ENCODE results near the gene IFITM2. TPM values are rescaled to one million over a fixed set of nuclear protein-coding genes. Genes with fewer than 3 reads are reported as not detected.

The IFITM2 gene
- total and polyA plus RNA-seq, 2 of the 4 experiments (the other 2 are of a cell fraction) = 31.2 to 564 TPM

DNA sequence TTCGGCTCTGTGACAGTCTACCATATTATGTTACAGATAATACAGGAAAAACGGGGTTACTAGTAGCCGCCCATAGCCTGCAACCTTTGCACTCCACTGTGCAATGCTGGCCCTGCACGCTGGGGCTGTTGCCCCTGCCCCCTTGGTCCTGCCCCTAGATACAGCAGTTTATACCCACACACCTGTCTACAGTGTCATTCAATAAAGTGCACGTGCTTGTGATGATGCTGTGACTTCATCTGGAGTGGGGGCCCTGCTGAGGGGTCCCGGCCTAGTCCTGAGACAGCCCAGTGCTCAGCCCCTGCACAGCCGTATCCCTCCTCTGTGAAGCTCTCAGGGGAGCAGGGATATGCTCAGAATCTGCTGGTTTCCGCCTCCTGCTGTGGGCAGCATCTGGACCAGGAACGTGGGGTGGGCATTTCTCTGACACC is 7.5 kb downstream of the IFITM2 start:
- Histone ChIP-seq H3K14ac (replicated peaks; ENCODE audit: low read depth, low read length) (0 out of 2 replicates have a peak overlapping the region, but pooled peaks have one; percentile 66), H3K9ac (ENCODE audit: low read depth, low read length) (peak overlapping the region; percentile 29), H2AK9ac (replicated peaks; ENCODE audit: low read depth, low read length, poor library complexity) (peak overlapping the region; percentile 50), H4K20me1 (ENCODE audit: insufficient read depth, low read length) (peaks cover 6% of the 10 kb centered on the region; the same call in 1 of the 2 replicates), H3K79me1 (ENCODE audit: low read depth in 1 of 2, low read length in 2 of 2) (peaks cover 5 to 37% of the 10 kb centered on the region in 2 experiments; a peak in 3 of 4 replicates), H4K91ac (ENCODE audit: insufficient read depth, low read depth, low read length) (no peak overlapping the region), H2AK5ac (ENCODE audit: low read depth, low read length) (peak overlapping the region; percentile 63; the same call in 1 of the 2 replicates), H3K36me3 (ENCODE audit: control insufficient read depth, insufficient read depth, low read length) (peaks cover 6% of the 10 kb centered on the region; the same call in 1 of the 2 replicates), H4K8ac (ENCODE audit: low read depth in 2 of 2, low read length in 2 of 2) (no peak overlapping the region), H3K4me2 (ENCODE audit: low read depth, low read length) (peak overlapping the region; percentile 62), H3K9me3 (ENCODE audit: control insufficient read depth, insufficient read depth, low read length) (no peaks in the 10 kb centered on the region), H4K5ac (ENCODE audit: low read depth, low read length) (no peak overlapping the region), H2BK20ac (ENCODE audit: low read depth, low read length) (no peak overlapping the region), H3K27me3 (ENCODE audit: control insufficient read depth, insufficient read depth, low read length) (no peaks in the 10 kb centered on the region), H3K23ac (ENCODE audit: low read depth, low read length) (peak overlapping the region; percentile 71), H2BK5ac (ENCODE audit: low read depth, low read length, poor library complexity, severe bottlenecking) (no peak overlapping the region), H2BK15ac (ENCODE audit: low read depth, low read length) (no peak overlapping the region; the same call in 2 of the 3 replicates), H3K18ac (ENCODE audit: low read depth, low read length) (no peak overlapping the region), H2AFZ (replicated peaks; ENCODE audit: low read length, poor library complexity) (no peak overlapping the region), H3K4me1 (ENCODE audit: control insufficient read depth, insufficient read depth, low read length) (peaks cover 21% of the 10 kb centered on the region), H3K4ac (ENCODE audit: low read depth, low read length) (no peak overlapping the region), H3K4me3 (ENCODE audit: insufficient read depth, low read depth, low read length) (peak overlapping the region; percentile 15), H3K9me1 (ENCODE audit: insufficient read depth, low read length) (0 out of 2 replicates have a peak, but pooled peaks cover 3% of the 10 kb centered on the region), H3K56ac (ENCODE audit: extremely low read depth, insufficient read depth, low read length) (no peak overlapping the region), H2BK120ac (ENCODE audit: low read depth, low read length) (no peak overlapping the region), H3K27ac (ENCODE audit: insufficient read depth, low read length) (no peak overlapping the region)
- DNase-seq (no peak), ATAC-seq (ENCODE audit: low read depth) (no peak)
- WGBS, 2 experiments (ENCODE audit: extremely low coverage in 2 of 2, insufficient read length in 1 of 2) = 67% methylated on average over 1 of the region's 9 CpGs; no CpG with 5 or more reads in 1 of the 2 experiments
- dilution Hi-C loops (cut with HindIII; ENCODE audit: low sequenced_read_pairs, unreplicated experiment) (no loop called here), in situ Hi-C loops (cut with MboI; ENCODE audit: low sequenced_read_pairs) (no loop called here), intact Hi-C loops (cut with micrococcal nuclease) (no loop called here)
- CTCF ChIA-PET = no interaction called here
- BruUV-seq (replicated peaks) = no TSS peak
- TF ChIP-seq, protein P1, sequence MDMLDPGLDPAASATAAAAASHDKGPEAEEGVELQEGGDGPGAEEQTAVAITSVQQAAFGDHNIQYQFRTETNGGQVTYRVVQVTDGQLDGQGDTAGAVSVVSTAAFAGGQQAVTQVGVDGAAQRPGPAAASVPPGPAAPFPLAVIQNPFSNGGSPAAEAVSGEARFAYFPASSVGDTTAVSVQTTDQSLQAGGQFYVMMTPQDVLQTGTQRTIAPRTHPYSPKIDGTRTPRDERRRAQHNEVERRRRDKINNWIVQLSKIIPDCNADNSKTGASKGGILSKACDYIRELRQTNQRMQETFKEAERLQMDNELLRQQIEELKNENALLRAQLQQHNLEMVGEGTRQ (IDR thresholded peaks at IDR 0.05; ENCODE audit: low read depth, low read length) = no peak
- TF ChIP-seq MXI1 (IDR thresholded peaks at IDR 0.05; ENCODE audit: borderline replicate concordance, low read depth, low read length) (no peak), CEBPB (IDR thresholded peaks at IDR 0.05; ENCODE audit: low read depth, low read length) (no peak), SMC3 (IDR thresholded peaks at IDR 0.05; ENCODE audit: low read depth, low read length) (no peak), MAFK (IDR thresholded peaks at IDR 0.05; ENCODE audit: low read depth, low read length) (no peak)
- TF ChIP-seq, protein P2, sequence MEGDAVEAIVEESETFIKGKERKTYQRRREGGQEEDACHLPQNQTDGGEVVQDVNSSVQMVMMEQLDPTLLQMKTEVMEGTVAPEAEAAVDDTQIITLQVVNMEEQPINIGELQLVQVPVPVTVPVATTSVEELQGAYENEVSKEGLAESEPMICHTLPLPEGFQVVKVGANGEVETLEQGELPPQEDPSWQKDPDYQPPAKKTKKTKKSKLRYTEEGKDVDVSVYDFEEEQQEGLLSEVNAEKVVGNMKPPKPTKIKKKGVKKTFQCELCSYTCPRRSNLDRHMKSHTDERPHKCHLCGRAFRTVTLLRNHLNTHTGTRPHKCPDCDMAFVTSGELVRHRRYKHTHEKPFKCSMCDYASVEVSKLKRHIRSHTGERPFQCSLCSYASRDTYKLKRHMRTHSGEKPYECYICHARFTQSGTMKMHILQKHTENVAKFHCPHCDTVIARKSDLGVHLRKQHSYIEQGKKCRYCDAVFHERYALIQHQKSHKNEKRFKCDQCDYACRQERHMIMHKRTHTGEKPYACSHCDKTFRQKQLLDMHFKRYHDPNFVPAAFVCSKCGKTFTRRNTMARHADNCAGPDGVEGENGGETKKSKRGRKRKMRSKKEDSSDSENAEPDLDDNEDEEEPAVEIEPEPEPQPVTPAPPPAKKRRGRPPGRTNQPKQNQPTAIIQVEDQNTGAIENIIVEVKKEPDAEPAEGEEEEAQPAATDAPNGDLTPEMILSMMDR (conservative IDR thresholded peaks at IDR 0.05; ENCODE audit: low read depth, low read length) = no peak
- POLR2A ChIA-PET (ENCODE audit: unreplicated experiment) = no interaction called here

All from IMR-90 (cell line).